HG02938 (cell line): Measurements from ENCODE around the gene VPS13D.

Experiments used
- ATAC-seq: cut with Tn5 transposase; IDR thresholded peaks from one replicate; pipeline ENCODE4 v1.9.1; 2021; ENCODE audit warnings: mild to moderate bottlenecking, moderate library complexity; ENCODE audit not compliant: unreplicated experiment

Gene VPS13D

GRCh38 chr1:12480748-12481362, 251.0 kb downstream of the VPS13D start:
- no peak for ATAC-seq

GRCh38 chr1:12481928-12482327, 252.1 kb downstream of the VPS13D start:
- no peak for ATAC-seq

- ATAC-seq = no peak
These were observed 253.2 kb downstream of the VPS13D start for GRCh38 chr1:12482988-12483387.

- ATAC-seq = no peak
These were observed 255.6 kb downstream of the VPS13D start for GRCh38 chr1:12485231-12486058.

GRCh38 chr1:12486059-12486341, 256.2 kb downstream of the VPS13D start:
- ATAC-seq = no peak

GRCh38 chr1:12486401-12487005, 256.7 kb downstream of the VPS13D start:
- ATAC-seq = no peak

- ATAC-seq = no peak
These were observed 257.7 kb downstream of the VPS13D start for GRCh38 chr1:12487520-12487919.

- no peak for ATAC-seq
These were observed 259.0 kb downstream of the VPS13D start for GRCh38 chr1:12488666-12489354.

- no peak for ATAC-seq
These were observed 260.8 kb downstream of the VPS13D start for GRCh38 chr1:12490532-12491142.

- ATAC-seq = no peak
These were observed 261.8 kb downstream of the VPS13D start for GRCh38 chr1:12491656-12492055.

- ATAC-seq = no peak
These were observed 265.9 kb downstream of the VPS13D start for GRCh38 chr1:12495725-12496124.

- no peak for ATAC-seq
These were observed 266.5 kb downstream of the VPS13D start for GRCh38 chr1:12496154-12496961.

GRCh38 chr1:12499539-12500240, 269.9 kb downstream of the VPS13D start:
- no peak for ATAC-seq

GRCh38 chr1:12501661-12502060, 271.8 kb downstream of the VPS13D start:
- ATAC-seq = no peak

GRCh38 chr1:12502336-12503109, 272.7 kb downstream of the VPS13D start:
- no peak for ATAC-seq

GRCh38 chr1:12503709-12504108, 273.9 kb downstream of the VPS13D start:
- ATAC-seq = no peak

- ATAC-seq = no peak
These were observed 274.8 kb downstream of the VPS13D start for GRCh38 chr1:12504601-12505000.

- no peak for ATAC-seq
These were observed 275.4 kb downstream of the VPS13D start for GRCh38 chr1:12505231-12505630.

GRCh38 chr1:12505639-12506280, 275.9 kb downstream of the VPS13D start:
- no peak for ATAC-seq
